Activated CD4-positive, alpha-beta T cell treated with anti-CD3 and anti-CD28 coated beads, Interleukin-2, amount 50 U/mL, for 24 hours (primary cell): ENCODE results near the gene TDRD1.
A peak's percentile ranks its signal among the peaks of the same experiment; 100 is the strongest.
"Not testable (repeated sequence)": the region's sequence is repeated elsewhere in the genome, so short reads cannot be mapped to it uniquely, and the experiment has no call there.

Experiments
- DNase-seq, 2 donors: peaks; one replicate each; pipeline ENCODE4 v3.0.0-alpha.2; 2020; ENCODE audit warnings: low read depth in 1 of 2, low spot score in 1 of 2

TDRD1 gene

GRCh38 chr10:114179148-114179547, at the start of gene TDRD1:
Gene TDRD1 (plus strand): TSS chr10:114179353. CDS start chr10:114187832, 8,479 bp downstream.
- DNase-seq = no peak

- DNase-seq = no peak
Observed at GRCh38 chr10:114131094-114131493, 48.1 kb upstream of the TDRD1 start.

GRCh38 chr10:114135476-114135875, 43.7 kb upstream of the TDRD1 start:
- no peak for DNase-seq

- no peak for DNase-seq
Observed at GRCh38 chr10:114138581-114138980, 40.6 kb upstream of the TDRD1 start.

GRCh38 chr10:114140036-114140435, 39.1 kb upstream of the TDRD1 start:
- no peak for DNase-seq

GRCh38 chr10:114140827-114141226, 38.3 kb upstream of the TDRD1 start:
- not testable (repeated sequence) for DNase-seq

GRCh38 chr10:114142018-114142417, 37.1 kb upstream of the TDRD1 start:
- no peak for DNase-seq

GRCh38 chr10:114143160-114143559, 36.0 kb upstream of the TDRD1 start:
- DNase-seq = no peak

- not testable (repeated sequence) for DNase-seq
Observed at GRCh38 chr10:114149476-114149875, 29.7 kb upstream of the TDRD1 start.

GRCh38 chr10:114151486-114151885, 27.7 kb upstream of the TDRD1 start:
- no peak for DNase-seq

- no peak for DNase-seq
Observed at GRCh38 chr10:114151892-114152291, 27.3 kb upstream of the TDRD1 start.

GRCh38 chr10:114157912-114158311, 21.2 kb upstream of the TDRD1 start:
- no peak for DNase-seq

- no peak for DNase-seq
Observed at GRCh38 chr10:114163062-114163461, 16.1 kb upstream of the TDRD1 start.

- no peak for DNase-seq
Observed at GRCh38 chr10:114166043-114166442, 13.1 kb upstream of the TDRD1 start.

- no peak for DNase-seq
Observed at GRCh38 chr10:114166494-114166893, 12.7 kb upstream of the TDRD1 start.

GRCh38 chr10:114167985-114168384, 11.2 kb upstream of the TDRD1 start:
- no peak for DNase-seq

- DNase-seq = no peak
Observed at GRCh38 chr10:114168450-114169009, 10.6 kb upstream of the TDRD1 start.

GRCh38 chr10:114172216-114172615, 6.9 kb upstream of the TDRD1 start:
- no peak for DNase-seq

- no peak for DNase-seq
Observed at GRCh38 chr10:114172776-114173602, 6.2 kb upstream of the TDRD1 start.

- no peak for DNase-seq
Observed at GRCh38 chr10:114173603-114173920, 5.6 kb upstream of the TDRD1 start.

GRCh38 chr10:114173921-114174694, 5.0 kb upstream of the TDRD1 start, which contains the start of gene CCDC186:
Gene CCDC186 (minus strand): TSS chr10:114174203. CDS start chr10:114163268, 10,935 bp downstream.
- DNase-seq = peak; percentile 95

- DNase-seq = no peak
Observed at GRCh38 chr10:114174695-114175188, 4.4 kb upstream of the TDRD1 start.
